ENCODE results near the gene CDH4.

Gene CDH4

GRCh38 chr20:61588411-61589385, 336.6 kb downstream of the CDH4 start:
- Histone ChIP-seq H3K27ac (ENCODE audit: low read depth, low read length) (no peak overlapping the region), H3K36me3 (ENCODE audit: control insufficient read depth in 1 of 2, insufficient read depth in 2 of 2, low read length in 2 of 2) (no peaks in the 10 kb centered on the region), H3K9me3 (ENCODE audit: control insufficient read depth in 1 of 2, low read length in 2 of 2) (peaks cover 3 to 6% of the 10 kb centered on the region in 2 donors), H3K9ac (ENCODE audit: low read depth in 1 of 2, low read length in 2 of 2) (no peak overlapping the region), H3K4me3 (ENCODE audit: low read depth in 1 of 2, low read length in 2 of 2) (no peak overlapping the region), H3K4me1 (ENCODE audit: control insufficient read depth in 1 of 2, insufficient read depth in 2 of 2, low read length in 2 of 2) (peaks cover 0 to 3% of the 10 kb centered on the region in 2 donors), H3K27me3 (ENCODE audit: control insufficient read depth in 1 of 2, insufficient read depth in 2 of 2, low read length in 2 of 2) (no peaks in the 10 kb centered on the region)

- no peaks in the 10 kb centered on the region for H3K36me3 ChIP-seq (ENCODE audit: control insufficient read depth in 1 of 2, insufficient read depth in 2 of 2, low read length in 2 of 2)
- no peak overlapping the region for H3K4me3 ChIP-seq (ENCODE audit: low read depth in 1 of 2, low read length in 2 of 2)
- no peak overlapping the region for H3K9ac ChIP-seq (ENCODE audit: low read depth in 1 of 2, low read length in 2 of 2)
- H3K27ac ChIP-seq (ENCODE audit: low read depth, low read length): no peak overlapping the region
- H3K4me1 ChIP-seq (ENCODE audit: control insufficient read depth in 1 of 2, insufficient read depth in 2 of 2, low read length in 2 of 2): peaks cover 0 to 3% of the 10 kb centered on the region in 2 donors
- H3K9me3 ChIP-seq (ENCODE audit: control insufficient read depth in 1 of 2, low read length in 2 of 2): peaks cover 3 to 6% of the 10 kb centered on the region in 2 donors
- no peaks in the 10 kb centered on the region for H3K27me3 ChIP-seq (ENCODE audit: control insufficient read depth in 1 of 2, insufficient read depth in 2 of 2, low read length in 2 of 2)
Measured at GRCh38 chr20:61590236-61590635, 338.2 kb downstream of the CDH4 start.

GRCh38 chr20:61593516-61593915, 341.5 kb downstream of the CDH4 start:
- Histone ChIP-seq H3K9ac (ENCODE audit: low read depth in 1 of 2, low read length in 2 of 2) (no peak overlapping the region), H3K36me3 (ENCODE audit: control insufficient read depth in 1 of 2, insufficient read depth in 2 of 2, low read length in 2 of 2) (no peaks in the 10 kb centered on the region), H3K27me3 (ENCODE audit: control insufficient read depth in 1 of 2, insufficient read depth in 2 of 2, low read length in 2 of 2) (no peaks in the 10 kb centered on the region), H3K4me1 (ENCODE audit: control insufficient read depth in 1 of 2, insufficient read depth in 2 of 2, low read length in 2 of 2) (peaks cover 0 to 3% of the 10 kb centered on the region in 2 donors), H3K27ac (ENCODE audit: low read depth, low read length) (no peak overlapping the region), H3K9me3 (ENCODE audit: control insufficient read depth in 1 of 2, low read length in 2 of 2) (peaks cover 3 to 11% of the 10 kb centered on the region in 2 donors), H3K4me3 (ENCODE audit: low read depth in 1 of 2, low read length in 2 of 2) (no peak overlapping the region)

GRCh38 chr20:61594198-61594597, 342.1 kb downstream of the CDH4 start:
- no peaks in the 10 kb centered on the region for H3K36me3 ChIP-seq (ENCODE audit: control insufficient read depth in 1 of 2, insufficient read depth in 2 of 2, low read length in 2 of 2)
- no peak overlapping the region for H3K27ac ChIP-seq (ENCODE audit: low read depth, low read length)
- H3K4me3 ChIP-seq (ENCODE audit: low read depth in 1 of 2, low read length in 2 of 2): no peak overlapping the region
- H3K4me1 ChIP-seq (ENCODE audit: control insufficient read depth in 1 of 2, insufficient read depth in 2 of 2, low read length in 2 of 2): peaks cover 0 to 3% of the 10 kb centered on the region in 2 donors
- peaks cover 3 to 11% of the 10 kb centered on the region in 2 donors for H3K9me3 ChIP-seq (ENCODE audit: control insufficient read depth in 1 of 2, low read length in 2 of 2)
- no peak overlapping the region for H3K9ac ChIP-seq (ENCODE audit: low read depth in 1 of 2, low read length in 2 of 2)
- no peaks in the 10 kb centered on the region for H3K27me3 ChIP-seq (ENCODE audit: control insufficient read depth in 1 of 2, insufficient read depth in 2 of 2, low read length in 2 of 2)

GRCh38 chr20:61595216-61595615, 343.2 kb downstream of the CDH4 start:
- Histone ChIP-seq H3K9ac (ENCODE audit: low read depth in 1 of 2, low read length in 2 of 2) (no peak overlapping the region), H3K9me3 (ENCODE audit: control insufficient read depth in 1 of 2, low read length in 2 of 2) (peaks cover 3 to 11% of the 10 kb centered on the region in 2 donors), H3K27ac (ENCODE audit: low read depth, low read length) (no peak overlapping the region), H3K4me3 (ENCODE audit: low read depth in 1 of 2, low read length in 2 of 2) (no peak overlapping the region), H3K4me1 (ENCODE audit: control insufficient read depth in 1 of 2, insufficient read depth in 2 of 2, low read length in 2 of 2) (no peaks in the 10 kb centered on the region), H3K27me3 (ENCODE audit: control insufficient read depth in 1 of 2, insufficient read depth in 2 of 2, low read length in 2 of 2) (no peaks in the 10 kb centered on the region), H3K36me3 (ENCODE audit: control insufficient read depth in 1 of 2, insufficient read depth in 2 of 2, low read length in 2 of 2) (no peaks in the 10 kb centered on the region)

- Histone ChIP-seq H3K4me1 (ENCODE audit: control insufficient read depth in 1 of 2, insufficient read depth in 2 of 2, low read length in 2 of 2) (no peaks in the 10 kb centered on the region), H3K27me3 (ENCODE audit: control insufficient read depth in 1 of 2, insufficient read depth in 2 of 2, low read length in 2 of 2) (no peaks in the 10 kb centered on the region), H3K4me3 (ENCODE audit: low read depth in 1 of 2, low read length in 2 of 2) (no peak overlapping the region), H3K27ac (ENCODE audit: low read depth, low read length) (no peak overlapping the region), H3K9me3 (ENCODE audit: control insufficient read depth in 1 of 2, low read length in 2 of 2) (peaks cover 3 to 6% of the 10 kb centered on the region in 2 donors), H3K36me3 (ENCODE audit: control insufficient read depth in 1 of 2, insufficient read depth in 2 of 2, low read length in 2 of 2) (no peaks in the 10 kb centered on the region), H3K9ac (ENCODE audit: low read depth in 1 of 2, low read length in 2 of 2) (no peak overlapping the region)
Measured at GRCh38 chr20:61596687-61597330, 344.7 kb downstream of the CDH4 start.

GRCh38 chr20:61597996-61598395, 345.9 kb downstream of the CDH4 start:
- H3K4me3 ChIP-seq (ENCODE audit: low read depth in 1 of 2, low read length in 2 of 2): no peak overlapping the region
- H3K27ac ChIP-seq (ENCODE audit: low read depth, low read length): no peak overlapping the region
- H3K36me3 ChIP-seq (ENCODE audit: control insufficient read depth in 1 of 2, insufficient read depth in 2 of 2, low read length in 2 of 2): no peaks in the 10 kb centered on the region
- H3K9me3 ChIP-seq (ENCODE audit: control insufficient read depth in 1 of 2, low read length in 2 of 2): peaks cover 1 to 6% of the 10 kb centered on the region in 2 donors
- no peak overlapping the region for H3K9ac ChIP-seq (ENCODE audit: low read depth in 1 of 2, low read length in 2 of 2)
- no peaks in the 10 kb centered on the region for H3K4me1 ChIP-seq (ENCODE audit: control insufficient read depth in 1 of 2, insufficient read depth in 2 of 2, low read length in 2 of 2)
- H3K27me3 ChIP-seq (ENCODE audit: control insufficient read depth in 1 of 2, insufficient read depth in 2 of 2, low read length in 2 of 2): no peaks in the 10 kb centered on the region

- H3K27me3 ChIP-seq (ENCODE audit: control insufficient read depth in 1 of 2, insufficient read depth in 2 of 2, low read length in 2 of 2): no peaks in the 10 kb centered on the region
- no peak overlapping the region for H3K4me3 ChIP-seq (ENCODE audit: low read depth in 1 of 2, low read length in 2 of 2)
- no peaks in the 10 kb centered on the region for H3K36me3 ChIP-seq (ENCODE audit: control insufficient read depth in 1 of 2, insufficient read depth in 2 of 2, low read length in 2 of 2)
- H3K9ac ChIP-seq (ENCODE audit: low read depth in 1 of 2, low read length in 2 of 2): no peak overlapping the region
- peaks cover 4 to 10% of the 10 kb centered on the region in 2 donors for H3K9me3 ChIP-seq (ENCODE audit: control insufficient read depth in 1 of 2, low read length in 2 of 2)
- no peaks in the 10 kb centered on the region for H3K4me1 ChIP-seq (ENCODE audit: control insufficient read depth in 1 of 2, insufficient read depth in 2 of 2, low read length in 2 of 2)
- H3K27ac ChIP-seq (ENCODE audit: low read depth, low read length): no peak overlapping the region
Measured at GRCh38 chr20:61598586-61598985, 346.5 kb downstream of the CDH4 start.

- H3K4me3 ChIP-seq (ENCODE audit: low read depth in 1 of 2, low read length in 2 of 2): no peak overlapping the region
Measured at GRCh38 chr20:61599061-61599531, 347.0 kb downstream of the CDH4 start.

GRCh38 chr20:61599541-61599992, 347.5 kb downstream of the CDH4 start:
- Histone ChIP-seq H3K36me3 (ENCODE audit: control insufficient read depth in 1 of 2, insufficient read depth in 2 of 2, low read length in 2 of 2) (no peaks in the 10 kb centered on the region), H3K9me3 (ENCODE audit: control insufficient read depth in 1 of 2, low read length in 2 of 2) (peaks cover 6 to 18% of the 10 kb centered on the region in 2 donors), H3K4me3 (ENCODE audit: low read depth in 1 of 2, low read length in 2 of 2) (no peak overlapping the region), H3K27ac (ENCODE audit: low read depth, low read length) (no peak overlapping the region), H3K27me3 (ENCODE audit: control insufficient read depth in 1 of 2, insufficient read depth in 2 of 2, low read length in 2 of 2) (no peaks in the 10 kb centered on the region), H3K9ac (ENCODE audit: low read depth in 1 of 2, low read length in 2 of 2) (no peak overlapping the region), H3K4me1 (ENCODE audit: control insufficient read depth in 1 of 2, insufficient read depth in 2 of 2, low read length in 2 of 2) (no peaks in the 10 kb centered on the region)

More at GRCh38 chr20:61599061-61599531, 347.0 kb downstream of the CDH4 start:
- no peaks in the 10 kb centered on the region for H3K36me3 ChIP-seq (ENCODE audit: control insufficient read depth in 1 of 2, insufficient read depth in 2 of 2, low read length in 2 of 2)
- no peaks in the 10 kb centered on the region for H3K4me1 ChIP-seq (ENCODE audit: control insufficient read depth in 1 of 2, insufficient read depth in 2 of 2, low read length in 2 of 2)
- H3K9me3 ChIP-seq (ENCODE audit: control insufficient read depth in 1 of 2, low read length in 2 of 2): peaks cover 6 to 15% of the 10 kb centered on the region in 2 donors
- H3K27me3 ChIP-seq (ENCODE audit: control insufficient read depth in 1 of 2, insufficient read depth in 2 of 2, low read length in 2 of 2): no peaks in the 10 kb centered on the region
- H3K9ac ChIP-seq (ENCODE audit: low read depth in 1 of 2, low read length in 2 of 2): no peak overlapping the region
- no peak overlapping the region for H3K27ac ChIP-seq (ENCODE audit: low read depth, low read length)
